ENCODE results near the gene SYT1. TPM values are rescaled to one million over a fixed set of nuclear protein-coding genes. Genes with fewer than 3 reads are reported as not detected.

The SYT1 gene
- total and polyA plus RNA-seq, 2 of the 8 experiments (the other 6 are each of a cell fraction or from before 2014, with no cell fraction given) = 11.0 to 34.6 TPM

GRCh38 chr12:78863482-78864402 is 832 bp upstream of the SYT1 start (continued):
- no peak for TF ChIP-seq BACH1 (IDR thresholded peaks at IDR 0.05; ENCODE audit: low read length)
- TF ChIP-seq POLR2A (IDR thresholded peaks at IDR 0.05; ENCODE audit: control extremely low read depth in 1 of 2, low read depth in 2 of 2, low read length in 2 of 2) = peak; percentile 59 to 62
- TF ChIP-seq MAFK (IDR thresholded peaks at IDR 0.05; ENCODE audit: low read depth, low read length) = no peak
- peak; percentile 26; the same call in 1 of the 2 replicates for TF ChIP-seq ATF2 (IDR thresholded peaks at IDR 0.05; ENCODE audit: low read length)
- TF ChIP-seq POLR2AphosphoS5 (IDR thresholded peaks at IDR 0.05; ENCODE audit: low read depth, low read length) = no peak; the same call in 1 of the 2 replicates
- TF ChIP-seq EGR1 (IDR thresholded peaks at IDR 0.05; ENCODE audit: borderline replicate concordance, low read depth, low read length) = peak; percentile 81
- TF ChIP-seq SIN3A (conservative IDR thresholded peaks at IDR 0.05 in 1 of 2, IDR thresholded peaks at IDR 0.05 in 1 of 2; ENCODE audit: low read depth in 1 of 2, low read length in 2 of 2) = 0 out of 4 replicates have a peak, but pooled peaks of 1 of the 2 experiments have one; percentile 25
- TF ChIP-seq POU5F1 (IDR thresholded peaks at IDR 0.05; ENCODE audit: low read depth, low read length) = no peak

Data from H1 (cell line).